Mesendoderm (in vitro differentiated cells): ENCODE measurements around the gene SHPK. TPM values are rescaled to one million over a fixed set of nuclear protein-coding genes. Genes with fewer than 3 reads are reported as not detected.

Experiments
- DNase-seq: peaks from one replicate; pipeline ENCODE4 v3.0.0; 2013
- H2AK5ac ChIP-seq: 2 replicates; pipeline ENCODE4 v1.6.1; 2013; ENCODE audit warnings: low read length, inconsistent platforms
- H2BK120ac ChIP-seq: 2 replicates; pipeline ENCODE4 v1.6.1; 2013; ENCODE audit warnings: low read depth, mild to moderate bottlenecking, low read length, moderate library complexity, mixed read lengths
- H2BK15ac ChIP-seq: replicated peaks from 2 replicates; pipeline ENCODE4 v1.6.1; 2013; ENCODE audit warnings: low read depth, mild to moderate bottlenecking, moderate library complexity
- H2BK5ac ChIP-seq: 2 replicates; pipeline ENCODE4 v1.6.1; 2013; ENCODE audit warnings: low read length, inconsistent platforms
- H3K18ac ChIP-seq: 2 replicates; pipeline ENCODE4 v1.6.1; 2013; ENCODE audit warnings: mild to moderate bottlenecking, low read length, mixed read lengths
- H3K23ac ChIP-seq: one replicate; pipeline ENCODE4 v1.6.1; 2013; ENCODE audit warnings: low read length
- H3K27ac ChIP-seq: 2 replicates; pipeline ENCODE4 v1.5.1; 2013; ENCODE audit warnings: low read depth, mild to moderate bottlenecking, inconsistent platforms, low read length, moderate library complexity
- H3K27me3 ChIP-seq: 2 replicates; pipeline ENCODE4 v1.6.1; 2013; ENCODE audit warnings: low read length, control low read depth, mild to moderate bottlenecking, inconsistent platforms; ENCODE audit not compliant: insufficient read depth, poor library complexity
- H3K36me3 ChIP-seq: 2 replicates; pipeline ENCODE4 v1.6.1; 2013; ENCODE audit warnings: low read length, inconsistent platforms; ENCODE audit not compliant: control insufficient read depth, insufficient read depth
- H3K4ac ChIP-seq: one replicate; pipeline ENCODE4 v1.6.1; 2013; ENCODE audit warnings: low read depth, mild to moderate bottlenecking, low read length, moderate library complexity
- H3K4me1 ChIP-seq: 2 replicates; pipeline ENCODE4 v1.6.1; 2013; ENCODE audit warnings: low read depth, low read length, inconsistent platforms; ENCODE audit not compliant: control insufficient read depth
- H3K4me2 ChIP-seq: 2 replicates; pipeline ENCODE4 v1.6.1; 2013; ENCODE audit warnings: low read length
- H3K4me3 ChIP-seq: 2 replicates; pipeline ENCODE4 v1.5.1; 2013; ENCODE audit warnings: mild to moderate bottlenecking, low read length
- H3K56ac ChIP-seq: one replicate; pipeline ENCODE4 v1.6.1; 2013; ENCODE audit warnings: low read length
- H3K79me1 ChIP-seq: 2 replicates; pipeline ENCODE4 v1.6.1; 2013; ENCODE audit warnings: low read length, inconsistent platforms
- H3K79me2 ChIP-seq: 2 replicates; pipeline ENCODE4 v1.6.1; 2013; ENCODE audit warnings: mild to moderate bottlenecking, low read length; ENCODE audit not compliant: control insufficient read depth, insufficient read depth
- H3K9ac ChIP-seq: 2 replicates; pipeline ENCODE4 v1.6.1; 2013; ENCODE audit warnings: low read length, inconsistent platforms
- H4K5ac ChIP-seq: one replicate; pipeline ENCODE4 v1.6.1; 2013; ENCODE audit warnings: low read length
- H4K8ac ChIP-seq: one replicate; pipeline ENCODE4 v1.6.1; 2013; ENCODE audit warnings: low read depth, mild to moderate bottlenecking, control low read depth, low read length, moderate library complexity
- WGBS: extraction: QIAGEN DNeasy Blood & Tissue Kit; methylation state at CpG from one replicate; pipeline ENCODE4 v1.1.7; 2013; ENCODE audit warnings: low lambda C conversion rate, missing lambda C conversion rate; ENCODE audit not compliant: insufficient coverage; ENCODE audit errors: extremely low coverage; 5-methylcytosine and 5-hydroxymethylcytosine counted together
- polyA plus RNA-seq, 2 experiments: library from polyadenylated mRNA; stranded (reverse); fragments of 200-250 nt; gene quantifications; one replicate each; pipeline ENCODE4 v1.2.3, GENCODE V29; 2013

The SHPK gene
- polyA plus RNA-seq (2013, experiment 1 of 2): 18.6 TPM
- 18.9 TPM for polyA plus RNA-seq (2013, experiment 2 of 2)

GRCh38 chr17:3636154-3636907, at the start of gene SHPK, which contains the start of gene CTNS:
Gene SHPK (minus strand): TSS chr17:3636250. CDS start chr17:3636219, 31 bp downstream.
Gene CTNS (plus strand): TSS chr17:3636760. CDS start chr17:3640207, 3,447 bp downstream.
- peak within 1 kb of the TSS; percentile 95 for H3K9ac ChIP-seq
- WGBS: no CpG with 5 or more reads among the region's 68 CpGs
- H3K4ac ChIP-seq: peak within 1 kb of the TSS; percentile 0
- H4K5ac ChIP-seq: no peak within 1 kb of the TSS
- peak within 1 kb of the TSS; percentile 80 for H3K4me2 ChIP-seq
- H2BK5ac ChIP-seq: no peak within 1 kb of the TSS
- no peaks in the 10 kb centered on the region for H3K27me3 ChIP-seq
- peaks cover 2% of the 10 kb centered on the region for H3K36me3 ChIP-seq
- H3K79me2 ChIP-seq: peaks cover 2% of the 10 kb centered on the region
- H2BK15ac ChIP-seq: no peak within 1 kb of the TSS
- no peak within 1 kb of the TSS for H2AK5ac ChIP-seq
- H3K56ac ChIP-seq: peak within 1 kb of the TSS; percentile 97
- peak; percentile 99 for DNase-seq
- peaks cover 4% of the 10 kb centered on the region for H3K79me1 ChIP-seq
- H3K23ac ChIP-seq: peak within 1 kb of the TSS; percentile 35
- no peak within 1 kb of the TSS for H4K8ac ChIP-seq
- peak within 1 kb of the TSS; percentile 93 for H3K4me3 ChIP-seq
- peak within 1 kb of the TSS; percentile 96 for H3K27ac ChIP-seq
- no peaks in the 10 kb centered on the region for H3K4me1 ChIP-seq
- peak within 1 kb of the TSS; percentile 86 for H3K18ac ChIP-seq
- H2BK120ac ChIP-seq: peak within 1 kb of the TSS; percentile 88

GRCh38 chr17:3685174-3685573, 49.1 kb upstream of the SHPK start:
- Histone ChIP-seq H3K4me3 (no peak overlapping the region), H2BK5ac (no peak overlapping the region), H3K79me2 (no peaks in the 10 kb centered on the region), H4K5ac (no peak overlapping the region), H3K23ac (no peak overlapping the region), H3K79me1 (no peaks in the 10 kb centered on the region), H3K36me3 (no peaks in the 10 kb centered on the region), H3K4ac (no peak overlapping the region), H3K56ac (no peak overlapping the region), H3K9ac (no peak overlapping the region), H3K18ac (no peak overlapping the region), H4K8ac (no peak overlapping the region), H2AK5ac (no peak overlapping the region), H3K4me2 (no peak overlapping the region), H2BK120ac (no peak overlapping the region), H3K27me3 (no peaks in the 10 kb centered on the region), H3K27ac (no peak overlapping the region), H2BK15ac (no peak overlapping the region), H3K4me1 (no peaks in the 10 kb centered on the region)
- DNase-seq: no peak
- WGBS: no CpG with 5 or more reads among the region's 13 CpGs

- H2BK15ac ChIP-seq: no peak overlapping the region
- no peak overlapping the region for H3K56ac ChIP-seq
- no peak overlapping the region for H2BK120ac ChIP-seq
- H3K79me1 ChIP-seq: no peaks in the 10 kb centered on the region
- WGBS: no CpG with 5 or more reads among the region's 10 CpGs
- H3K4ac ChIP-seq: no peak overlapping the region
- no peak overlapping the region for H3K4me2 ChIP-seq
- H4K8ac ChIP-seq: no peak overlapping the region
- no peak overlapping the region for H3K9ac ChIP-seq
- no peak overlapping the region for H2BK5ac ChIP-seq
- no peaks in the 10 kb centered on the region for H3K36me3 ChIP-seq
- H3K27ac ChIP-seq: no peak overlapping the region
- DNase-seq: peak; percentile 81
- no peak overlapping the region for H2AK5ac ChIP-seq
- H3K18ac ChIP-seq: no peak overlapping the region
- no peak overlapping the region for H3K23ac ChIP-seq
- no peaks in the 10 kb centered on the region for H3K27me3 ChIP-seq
- H4K5ac ChIP-seq: no peak overlapping the region
- no peak overlapping the region for H3K4me3 ChIP-seq
- H3K4me1 ChIP-seq: no peaks in the 10 kb centered on the region
- no peaks in the 10 kb centered on the region for H3K79me2 ChIP-seq
Measured at GRCh38 chr17:3683054-3683511, 47.0 kb upstream of the SHPK start.

GRCh38 chr17:3682033-3682432, 46.0 kb upstream of the SHPK start:
- Histone ChIP-seq H3K18ac (no peak overlapping the region), H2BK120ac (no peak overlapping the region), H3K79me2 (no peaks in the 10 kb centered on the region), H3K27me3 (no peaks in the 10 kb centered on the region), H3K4me2 (no peak overlapping the region), H3K56ac (no peak overlapping the region), H4K8ac (no peak overlapping the region), H3K9ac (no peak overlapping the region), H3K4me1 (no peaks in the 10 kb centered on the region), H2BK5ac (no peak overlapping the region), H2BK15ac (no peak overlapping the region), H3K23ac (no peak overlapping the region), H3K4ac (no peak overlapping the region), H4K5ac (no peak overlapping the region), H3K4me3 (no peak overlapping the region), H3K27ac (no peak overlapping the region), H2AK5ac (no peak overlapping the region), H3K36me3 (no peaks in the 10 kb centered on the region), H3K79me1 (no peaks in the 10 kb centered on the region)
- WGBS: no CpG with 5 or more reads among the region's 12 CpGs
- DNase-seq: no peak

GRCh38 chr17:3681565-3681964, 45.5 kb upstream of the SHPK start:
- Histone ChIP-seq H3K23ac (no peak overlapping the region), H3K27me3 (no peaks in the 10 kb centered on the region), H3K79me2 (no peaks in the 10 kb centered on the region), H3K18ac (no peak overlapping the region), H2AK5ac (no peak overlapping the region), H2BK15ac (no peak overlapping the region), H2BK5ac (no peak overlapping the region), H3K4me2 (no peak overlapping the region), H3K79me1 (no peaks in the 10 kb centered on the region), H2BK120ac (no peak overlapping the region), H3K4me3 (no peak overlapping the region), H3K4ac (no peak overlapping the region), H3K4me1 (no peaks in the 10 kb centered on the region), H3K36me3 (no peaks in the 10 kb centered on the region), H3K56ac (no peak overlapping the region), H4K5ac (no peak overlapping the region), H3K27ac (no peak overlapping the region), H4K8ac (no peak overlapping the region), H3K9ac (no peak overlapping the region)
- WGBS: no CpG with 5 or more reads among the region's 20 CpGs
- no peak for DNase-seq
